Activated CD4-positive, alpha-beta T cell treated with anti-CD3 and anti-CD28 coated beads for 36 hours (primary cell): ENCODE results near the gene ROPN1L. TPM values are rescaled to one million over a fixed set of nuclear protein-coding genes. Genes with fewer than 3 reads are reported as not detected.

Experiments
- ATAC-seq: fragments of 200-7000 bp; cut with Tn5 transposase; one replicate; pipeline ENCODE4 v1.10.0; 2021; ENCODE audit warnings: mild to moderate bottlenecking, moderate library complexity
- CTCF ChIA-PET: fragments of 350-600 bp; sonication (Branson Sonifier 250); formaldehyde crosslinking; loops from one replicate; lab custom pipeline; 2021; ENCODE audit warnings: antibody characterized with exemption; lab: Charles Lee
- POLR2A ChIA-PET: fragments of 350-600 bp; sonication (Branson Sonifier 250); formaldehyde crosslinking; loops from one replicate; lab custom pipeline; 2021; ENCODE audit warnings: antibody characterized with exemption, inconsistent platforms; lab: Charles Lee
- DNase-seq: peaks from one replicate; pipeline ENCODE4 v3.0.0-alpha.2; 2020
- H3K27ac Mint-ChIP-seq: one replicate; pipeline ENCODE4 v1.8.0; 2021; ENCODE audit warnings: mixed read lengths
- H3K27me3 Mint-ChIP-seq: one replicate; pipeline ENCODE4 v1.8.0; 2021; ENCODE audit warnings: mixed read lengths
- H3K36me3 Mint-ChIP-seq: one replicate; pipeline ENCODE4 v1.8.0; 2021; ENCODE audit warnings: low read depth, mixed read lengths
- H3K4me1 Mint-ChIP-seq: one replicate; pipeline ENCODE4 v1.8.0; 2021; ENCODE audit warnings: mixed read lengths
- H3K4me3 Mint-ChIP-seq: one replicate; pipeline ENCODE4 v1.8.0; 2021; ENCODE audit warnings: mild to moderate bottlenecking, moderate library complexity, mixed read lengths
- H3K9me3 Mint-ChIP-seq: one replicate; pipeline ENCODE4 v1.8.0; 2021; ENCODE audit warnings: low read depth, mixed read lengths
- intact Hi-C, 2 experiments: fragments of 100-400 bp; cut with DNase I in 1 of 2; cut with micrococcal nuclease in 1 of 2; formaldehyde crosslinking; loops; one replicate each; pipeline versions ENCODE4 v1.14.2 to v1.15.1; 2022 to 2024; cut with DNase I, micrococcal nuclease
- total RNA-seq, 2 experiments: library from RNA; stranded (reverse); gene quantifications; one replicate each; pipeline ENCODE4 v1.2.3, GENCODE V29; 2021

ROPN1L gene
- total RNA-seq, 2 experiments from 2014 or later = 0.28 TPM; not detected in 1

GRCh38 chr5:10446490-10446889, 4.8 kb downstream of the ROPN1L start:
- CTCF ChIA-PET = interaction anchor here (0.7 to 1.5 kb wide), 3 partner anchors 12 to 255 kb away, joined by 3 read pairs; no protein-coding TSS in a partner anchor
- peaks cover 3% of the 10 kb centered on the region for H3K27me3 Mint-ChIP-seq
- no peak overlapping the region for H3K27ac Mint-ChIP-seq
- H3K9me3 Mint-ChIP-seq = no peaks in the 10 kb centered on the region
- no peak for DNase-seq
- no peak overlapping the region for H3K4me3 Mint-ChIP-seq
- H3K4me1 Mint-ChIP-seq = peaks cover 33% of the 10 kb centered on the region
- no peak for ATAC-seq
- intact Hi-C loops = no loop called here
- POLR2A ChIA-PET = no interaction called here
- no peaks in the 10 kb centered on the region for H3K36me3 Mint-ChIP-seq

DNA sequence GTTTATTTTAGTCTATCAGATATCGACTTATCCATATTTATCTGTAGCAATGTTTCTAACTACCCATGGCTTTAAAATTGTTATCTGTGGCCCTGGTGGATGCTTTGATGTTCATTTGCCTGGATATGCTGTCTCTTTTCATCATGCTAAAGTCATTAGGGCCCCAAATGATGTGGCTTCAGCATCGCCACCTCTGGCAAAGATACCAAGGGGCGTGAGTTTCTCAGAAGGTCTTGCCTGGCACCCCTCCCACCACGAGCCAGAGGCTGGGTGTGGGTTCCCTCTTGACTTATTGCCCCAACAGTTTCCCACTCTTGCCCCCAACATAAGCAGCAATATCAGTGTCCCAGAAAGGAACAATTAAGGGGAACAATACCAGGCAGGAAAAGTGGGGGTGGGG, 5.4 kb downstream of the ROPN1L start:
- Mint-ChIP-seq H3K4me3 (no peak overlapping the region), H3K27ac (no peak overlapping the region), H3K4me1 (peaks cover 33% of the 10 kb centered on the region), H3K36me3 (no peaks in the 10 kb centered on the region), H3K27me3 (peaks cover 3% of the 10 kb centered on the region), H3K9me3 (no peaks in the 10 kb centered on the region)
- DNase-seq (no peak), ATAC-seq (no peak)
- intact Hi-C loops = no loop called here
- CTCF ChIA-PET = interaction anchor here (1.2 to 1.6 kb wide), 3 partner anchors 12 to 181 kb away, joined by 3 to 4 read pairs (median 3); no protein-coding TSS in a partner anchor
- POLR2A ChIA-PET = no interaction called here

- H3K36me3 Mint-ChIP-seq = no peaks in the 10 kb centered on the region
- intact Hi-C loops = no loop called here
- ATAC-seq (no peak), DNase-seq (no peak)
- H3K27me3 Mint-ChIP-seq = no peaks in the 10 kb centered on the region
- H3K4me1 Mint-ChIP-seq = peaks cover 26% of the 10 kb centered on the region
- POLR2A ChIA-PET = interaction anchor here (0.6 kb wide), 1 partner anchor 159 kb away, joined by 3 read pairs; no protein-coding TSS in a partner anchor
- no peak overlapping the region for H3K27ac Mint-ChIP-seq
- H3K4me3 Mint-ChIP-seq = no peak overlapping the region
- H3K9me3 Mint-ChIP-seq = no peaks in the 10 kb centered on the region
- CTCF ChIA-PET = interaction anchor here (1.3 kb wide), 1 partner anchor 179 kb away, joined by 3 read pairs; no protein-coding TSS in a partner anchor
These were observed 7.2 kb downstream of the ROPN1L start for GRCh38 chr5:10448754-10449360.

DNA sequence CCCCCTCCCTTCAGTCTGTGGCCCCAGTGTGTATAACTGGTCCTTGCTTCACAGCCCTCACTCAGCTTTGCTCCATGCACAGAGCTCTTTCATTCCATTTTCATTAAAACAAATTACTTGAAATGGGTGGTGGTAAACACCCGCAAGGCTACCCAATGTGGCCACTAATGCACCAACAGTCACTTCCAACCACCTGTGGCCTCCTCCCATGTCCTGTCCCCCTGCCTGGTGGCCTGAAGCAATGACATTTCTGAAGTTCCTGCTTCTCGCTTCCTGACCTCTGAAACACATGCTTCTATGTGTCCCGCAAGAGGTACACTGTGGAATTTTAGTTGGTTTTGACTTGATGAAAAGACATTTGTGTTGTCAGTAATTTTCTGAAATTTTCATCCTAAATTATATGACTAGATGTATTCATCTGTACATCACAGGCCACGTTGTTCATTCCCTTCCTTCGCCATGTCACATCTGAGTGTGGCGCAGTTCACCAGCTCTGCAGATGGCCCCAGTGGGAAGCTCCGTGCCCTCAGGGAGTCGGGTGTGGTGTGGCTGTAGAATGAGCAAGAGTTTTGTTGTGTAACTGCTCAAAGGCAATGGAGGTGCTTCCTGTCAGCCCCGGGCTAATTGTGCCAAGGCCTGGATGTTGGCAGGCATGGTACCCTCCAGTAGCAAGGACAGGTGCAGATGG, 9.6 kb downstream of the ROPN1L start:
- Mint-ChIP-seq H3K4me3 (no peak overlapping the region), H3K4me1 (peaks cover 12% of the 10 kb centered on the region), H3K27me3 (no peaks in the 10 kb centered on the region), H3K9me3 (no peaks in the 10 kb centered on the region), H3K27ac (no peak overlapping the region), H3K36me3 (no peaks in the 10 kb centered on the region)
- ATAC-seq = no peak
- DNase-seq = no peak
- ChIA-PET CTCF (interaction anchor here (0.9 to 3.9 kb wide), 7 partner anchors 9 to 251 kb away, joined by 3 to 46 read pairs (median 3); no protein-coding TSS in a partner anchor), POLR2A (interaction anchor here (0.6 kb wide), 1 partner anchor 990 kb away, joined by 10 read pairs; no protein-coding TSS in a partner anchor)
- intact Hi-C loops = loop anchor here in 1 of 2 experiments (5.0 kb wide), 1 partner anchor 406 kb away; no protein-coding TSS in a partner anchor

DNA sequence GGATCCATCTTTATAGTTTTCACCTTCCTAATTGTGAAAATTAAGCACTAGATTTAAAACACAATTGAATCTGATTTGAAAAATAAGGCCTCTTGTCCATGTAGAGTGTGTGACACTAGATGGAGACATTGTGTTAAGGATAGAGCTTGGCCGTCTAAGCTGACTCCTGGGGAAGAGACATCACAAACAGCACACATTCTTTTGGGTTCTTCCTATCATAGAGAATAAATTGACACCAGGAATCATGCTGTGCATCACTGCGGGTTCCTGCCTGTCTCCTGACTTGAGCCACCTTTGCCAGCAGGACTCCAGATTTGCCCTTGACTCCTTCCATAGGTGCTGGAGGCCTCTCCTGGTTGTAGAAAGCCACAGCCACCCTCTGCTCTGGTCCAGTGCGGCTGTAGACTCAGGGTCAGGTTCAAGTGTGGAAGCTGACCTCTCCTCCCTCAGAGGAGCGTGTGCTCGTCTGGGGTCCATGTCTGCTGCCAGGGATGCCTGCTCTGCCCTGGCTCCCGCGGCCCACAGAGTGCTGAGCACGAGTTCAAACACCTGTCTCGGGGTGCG, 11.2 kb downstream of the ROPN1L start:
- POLR2A ChIA-PET = interaction anchor here (0.6 kb wide), 1 partner anchor 230 kb away, joined by 5 read pairs; no protein-coding TSS in a partner anchor
- no peak for DNase-seq
- Mint-ChIP-seq H3K9me3 (no peaks in the 10 kb centered on the region), H3K27me3 (no peaks in the 10 kb centered on the region), H3K4me3 (no peak overlapping the region), H3K36me3 (no peaks in the 10 kb centered on the region), H3K27ac (no peak overlapping the region), H3K4me1 (peaks cover 3% of the 10 kb centered on the region)
- intact Hi-C loops = loop anchor here (1.0 to 5.0 kb wide), 3 partner anchors 175 to 404 kb away; no protein-coding TSS in a partner anchor
- peak; percentile 84 for ATAC-seq
- CTCF ChIA-PET = interaction anchor here (0.6 to 3.9 kb wide), 18 partner anchors 10 to 596 kb away, joined by 3 to 46 read pairs (median 4); no protein-coding TSS in a partner anchor

DNA sequence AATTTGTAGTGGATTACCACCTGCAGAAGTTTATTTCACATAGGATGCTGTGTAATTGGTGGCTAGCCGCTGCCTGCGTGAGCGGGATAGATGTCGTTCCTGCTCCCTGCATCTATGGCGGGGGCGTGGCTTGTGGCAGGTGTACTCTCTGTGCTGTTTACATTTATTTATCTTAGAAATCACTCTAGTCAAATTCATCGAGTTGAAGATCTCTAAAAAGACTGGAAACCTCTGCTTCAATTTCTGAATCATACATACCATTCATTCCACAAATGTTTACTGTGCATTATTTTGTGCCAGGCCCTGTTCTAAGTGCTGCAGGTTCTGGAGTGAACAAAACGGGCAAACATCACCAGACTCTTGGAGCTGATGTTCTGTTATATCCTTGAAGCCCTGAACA, 11.9 kb downstream of the ROPN1L start:
- Mint-ChIP-seq H3K4me1 (peaks cover 3% of the 10 kb centered on the region), H3K27ac (no peak overlapping the region), H3K36me3 (no peaks in the 10 kb centered on the region), H3K4me3 (no peak overlapping the region), H3K27me3 (no peaks in the 10 kb centered on the region), H3K9me3 (no peaks in the 10 kb centered on the region)
- ATAC-seq (no peak), DNase-seq (no peak)
- intact Hi-C loops = loop anchor here in 1 of 2 experiments (5.0 kb wide), 1 partner anchor 404 kb away; no protein-coding TSS in a partner anchor
- ChIA-PET POLR2A (no interaction called here), CTCF (interaction anchor here (0.6 to 3.9 kb wide), 9 partner anchors 9 to 296 kb away, joined by 3 to 46 read pairs (median 3); no protein-coding TSS in a partner anchor)

GRCh38 chr5:10454591-10455276, 13.1 kb downstream of the ROPN1L start:
- no peaks in the 10 kb centered on the region for H3K9me3 Mint-ChIP-seq
- intact Hi-C loops = loop anchor here in 1 of 2 experiments (5.0 kb wide), 1 partner anchor 403 kb away; no protein-coding TSS in a partner anchor

DNA sequence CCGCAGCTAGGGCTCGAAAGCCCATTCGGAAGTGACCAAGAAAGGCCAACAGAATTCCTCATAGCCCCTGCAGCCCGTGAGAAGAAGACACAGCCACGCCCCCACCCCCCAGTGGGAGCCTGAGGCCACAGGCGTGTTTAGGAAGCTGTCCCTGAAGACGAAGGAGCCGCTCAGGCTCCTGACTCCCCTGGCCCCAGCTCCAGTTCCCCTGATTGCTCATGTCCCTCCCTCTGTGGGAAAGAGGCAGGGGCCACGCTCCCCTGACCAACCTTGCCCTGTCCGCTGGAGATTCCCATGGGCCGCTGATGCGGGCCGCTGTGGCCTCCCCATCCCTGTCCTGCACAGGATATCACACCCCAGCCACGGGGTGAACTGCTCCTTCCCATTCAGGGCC, 13.6 kb downstream of the ROPN1L start:
- ATAC-seq (no peak), DNase-seq (no peak)
- POLR2A ChIA-PET = no interaction called here
- intact Hi-C loops = no loop called here
- peaks cover 3% of the 10 kb centered on the region for H3K4me1 Mint-ChIP-seq
- no peaks in the 10 kb centered on the region for H3K9me3 Mint-ChIP-seq
- no peak overlapping the region for H3K27ac Mint-ChIP-seq
- H3K4me3 Mint-ChIP-seq = no peak overlapping the region
- no peaks in the 10 kb centered on the region for H3K27me3 Mint-ChIP-seq
- no peaks in the 10 kb centered on the region for H3K36me3 Mint-ChIP-seq
- CTCF ChIA-PET = interaction anchor here (0.6 to 2.1 kb wide), 4 partner anchors 35 to 201 kb away, joined by 3 to 7 read pairs (median 4); no protein-coding TSS in a partner anchor

More at GRCh38 chr5:10454591-10455276, 13.1 kb downstream of the ROPN1L start:
- ATAC-seq (no peak), DNase-seq (no peak)
- Mint-ChIP-seq H3K36me3 (no peaks in the 10 kb centered on the region), H3K4me1 (peaks cover 3% of the 10 kb centered on the region), H3K4me3 (no peak overlapping the region), H3K27ac (no peak overlapping the region), H3K27me3 (no peaks in the 10 kb centered on the region)
- ChIA-PET POLR2A (no interaction called here), CTCF (interaction anchor here (0.6 to 2.5 kb wide), 8 partner anchors 16 to 832 kb away, joined by 3 to 8 read pairs (median 4); no protein-coding TSS in a partner anchor)

DNA sequence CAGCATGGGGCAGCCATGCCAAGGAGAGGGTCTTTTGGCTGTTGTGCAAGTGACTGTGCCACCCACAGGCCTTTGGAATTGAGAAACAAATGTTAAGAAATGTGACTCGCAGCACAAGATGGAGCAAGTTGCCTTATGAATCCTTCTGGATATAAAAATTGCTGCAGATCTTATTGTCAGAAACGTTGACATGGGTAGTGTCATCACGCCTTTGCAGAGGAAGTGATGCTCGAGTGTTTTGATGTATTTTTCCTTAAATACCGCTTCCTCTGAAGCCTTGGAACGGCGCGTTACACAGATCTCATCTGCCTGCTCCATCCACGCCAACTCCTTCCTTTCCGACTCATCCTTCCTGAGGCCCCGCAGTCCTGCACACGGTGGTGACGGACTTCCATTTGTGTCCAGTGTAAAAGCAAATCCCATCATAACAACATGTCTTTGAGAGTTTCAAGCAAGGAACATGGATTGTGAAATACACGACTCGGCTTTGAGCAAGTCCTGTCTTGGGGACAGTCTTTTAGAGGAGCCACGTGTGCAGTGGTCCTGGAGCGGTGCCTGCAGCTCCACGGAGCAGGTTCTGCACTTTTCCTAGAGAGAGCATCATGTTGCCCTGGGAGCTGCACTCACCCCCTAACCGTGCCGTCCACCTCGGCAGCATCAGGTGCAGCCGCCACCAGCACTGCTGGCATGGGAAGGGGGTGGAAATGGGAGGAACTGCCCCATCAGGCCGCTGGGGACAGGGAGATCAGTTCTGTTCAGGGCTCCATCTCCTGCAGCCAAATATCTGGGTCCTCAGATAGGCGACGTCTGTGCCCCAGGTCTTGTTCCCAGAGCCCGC, 15.1 kb downstream of the ROPN1L start:
- intact Hi-C loops = no loop called here
- ChIA-PET CTCF (interaction anchor here (0.9 to 2.1 kb wide), 3 partner anchors 133 to 171 kb away, joined by 3 to 7 read pairs (median 4); no protein-coding TSS in a partner anchor), POLR2A (no interaction called here)
- Mint-ChIP-seq H3K27ac (no peak overlapping the region), H3K36me3 (no peaks in the 10 kb centered on the region), H3K27me3 (no peaks in the 10 kb centered on the region), H3K4me3 (no peak overlapping the region), H3K4me1 (peaks cover 3% of the 10 kb centered on the region), H3K9me3 (no peaks in the 10 kb centered on the region)
- DNase-seq = no peak
- no peak for ATAC-seq
